SK-N-MC (cell line): Measurements from ENCODE around the gene STAG1.

Experiments
- EZH2 ChIP-seq: fragments of 200-600 bp; sonication (generic); IDR thresholded peaks from one replicate; pipeline ENCODE4 v1.6.1; 2017; ENCODE audit warnings: antibody characterized with exemption
- POLR2AphosphoS5 ChIP-seq: IDR thresholded peaks from 2 replicates; pipeline ENCODE4 v1.6.1; 2012; ENCODE audit warnings: mild to moderate bottlenecking, low read depth, low read length, borderline replicate concordance

DNA sequence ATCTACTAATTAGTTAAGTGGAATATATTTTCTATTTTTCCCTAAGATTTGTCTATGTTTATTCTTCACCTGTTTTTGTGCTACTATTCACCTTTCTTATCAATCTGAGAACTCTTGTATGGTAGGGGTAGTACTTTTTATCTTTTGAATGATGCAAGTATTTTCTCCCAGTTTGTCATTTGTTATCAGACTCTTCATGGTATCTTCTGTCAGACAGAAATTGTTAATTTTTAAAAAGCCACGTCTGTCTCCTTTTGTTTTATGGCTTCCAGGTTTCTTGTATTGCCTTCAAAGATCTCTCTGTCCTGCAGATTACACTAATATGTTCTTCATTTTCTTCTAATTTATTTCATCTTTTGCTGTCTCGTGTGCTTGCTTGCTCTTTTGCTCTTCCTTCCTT lies 317.7 kb downstream of the STAG1 start:
- no peak for TF ChIP-seq EZH2
- no peak for TF ChIP-seq POLR2AphosphoS5
